ENCODE results near the gene CEP295NL.

- no peak for TF ChIP-seq CTCF (conservative IDR thresholded peaks at IDR 0.05)
- no peak for TF ChIP-seq EZH2 (IDR thresholded peaks at IDR 0.05; ENCODE audit: low read depth)
These were observed 2.5 kb upstream of the CEP295NL start for GRCh38 chr17:78905541-78905940.

Data from PC-9 (cell line).